Measurements from ENCODE around the gene TK2. TPM values are rescaled to one million over a fixed set of nuclear protein-coding genes. Genes with fewer than 3 reads are reported as not detected.
A peak's percentile ranks its signal among the peaks of the same experiment; 100 is the strongest.

TK2 gene
- total and polyA plus RNA-seq, 2 experiments from 2014 or later = 27.9 to 57.5 TPM

- in situ Hi-C loops (cut with MboI) = loop anchor here (10.0 kb wide), 1 partner anchor 76 kb away; no protein-coding TSS in a partner anchor
- Histone ChIP-seq H3K27ac (no peak overlapping the region), H3F3A (ENCODE audit: insufficient read depth) (no peaks in the 10 kb centered on the region)
Observed at GRCh38 chr16:66480265-66481080, 69.4 kb downstream of the TK2 start.

GRCh38 chr16:66479661-66480264, 70.2 kb downstream of the TK2 start:
- in situ Hi-C loops (cut with MboI) = loop anchor here (10.0 kb wide), 1 partner anchor 75 kb away; no protein-coding TSS in a partner anchor
- Histone ChIP-seq H3K79me2 (ENCODE audit: insufficient read depth) (no peaks in the 10 kb centered on the region), H3K4me3 (no peak overlapping the region), H3K4me1 (ENCODE audit: insufficient read depth) (no peaks in the 10 kb centered on the region), H3K9ac (no peak overlapping the region), H3F3A (ENCODE audit: insufficient read depth) (no peaks in the 10 kb centered on the region), H3K27me3 (replicated peaks; ENCODE audit: insufficient read depth) (no peaks in the 10 kb centered on the region), H3K36me3 (ENCODE audit: low read depth) (no peaks in the 10 kb centered on the region), H3K9me3 (ENCODE audit: low read depth) (no peaks in the 10 kb centered on the region), H3K27ac (no peak overlapping the region), H3K9me2 (ENCODE audit: insufficient read depth) (no peaks in the 10 kb centered on the region), H3K4me2 (ENCODE audit: unreplicated experiment) (no peak overlapping the region), H4K20me1 (ENCODE audit: insufficient read depth) (no peaks in the 10 kb centered on the region), H2AFZ (no peak overlapping the region)
- no peak for DNase-seq
- no peak for TF ChIP-seq EZH2phosphoT487 (IDR thresholded peaks at IDR 0.05; ENCODE audit: insufficient read depth, low read depth)
- TF ChIP-seq EZH2 (IDR thresholded peaks at IDR 0.05; ENCODE audit: insufficient read depth, poor library complexity, severe bottlenecking) = no peak
- WGBS, 2 experiments (ENCODE audit: low coverage in 1 of 2, low lambda C conversion rate in 2 of 2, missing lambda C conversion rate in 2 of 2) = 58% methylated on average over 5 of the region's 5 CpGs

More at GRCh38 chr16:66480265-66481080, 69.4 kb downstream of the TK2 start:
- WGBS, 2 experiments (ENCODE audit: low coverage in 1 of 2, low lambda C conversion rate in 2 of 2, missing lambda C conversion rate in 2 of 2) = 86 to 93% methylated on average over 24 of the region's 25 CpGs
- H3K4me1 ChIP-seq (ENCODE audit: insufficient read depth) = no peaks in the 10 kb centered on the region
- H3K27me3 ChIP-seq (replicated peaks; ENCODE audit: insufficient read depth) = no peaks in the 10 kb centered on the region
- H3K79me2 ChIP-seq (ENCODE audit: insufficient read depth) = no peaks in the 10 kb centered on the region
- no peak for DNase-seq
- no peaks in the 10 kb centered on the region for H4K20me1 ChIP-seq (ENCODE audit: insufficient read depth)
- no peaks in the 10 kb centered on the region for H3K9me2 ChIP-seq (ENCODE audit: insufficient read depth)
- H2AFZ ChIP-seq = no peak overlapping the region
- no peak overlapping the region for H3K9ac ChIP-seq
- no peaks in the 10 kb centered on the region for H3K36me3 ChIP-seq (ENCODE audit: low read depth)
- TF ChIP-seq EZH2phosphoT487 (IDR thresholded peaks at IDR 0.05; ENCODE audit: insufficient read depth, low read depth) (no peak), EZH2 (IDR thresholded peaks at IDR 0.05; ENCODE audit: insufficient read depth, poor library complexity, severe bottlenecking) (no peak)
- H3K4me2 ChIP-seq (ENCODE audit: unreplicated experiment) = no peak overlapping the region
- no peaks in the 10 kb centered on the region for H3K9me3 ChIP-seq (ENCODE audit: low read depth)
- no peak overlapping the region for H3K4me3 ChIP-seq

GRCh38 chr16:66478733-66479511, 71.0 kb downstream of the TK2 start:
- Histone ChIP-seq H3K4me3 (no peak overlapping the region), H3K27ac (no peak overlapping the region), H3K4me1 (ENCODE audit: insufficient read depth) (no peaks in the 10 kb centered on the region), H3K4me2 (ENCODE audit: unreplicated experiment) (no peak overlapping the region), H3K79me2 (ENCODE audit: insufficient read depth) (no peaks in the 10 kb centered on the region), H2AFZ (peak overlapping the region; percentile 53; the same call in 1 of the 2 replicates), H4K20me1 (ENCODE audit: insufficient read depth) (no peaks in the 10 kb centered on the region), H3K36me3 (ENCODE audit: low read depth) (no peaks in the 10 kb centered on the region), H3K9me2 (ENCODE audit: insufficient read depth) (no peaks in the 10 kb centered on the region), H3K27me3 (replicated peaks; ENCODE audit: insufficient read depth) (no peaks in the 10 kb centered on the region), H3F3A (ENCODE audit: insufficient read depth) (no peaks in the 10 kb centered on the region), H3K9ac (no peak overlapping the region), H3K9me3 (ENCODE audit: low read depth) (no peaks in the 10 kb centered on the region)
- in situ Hi-C loops (cut with MboI) = no loop called here
- 28 to 33% methylated on average over 9 to 10 of the region's 10 CpGs for WGBS, 2 experiments (ENCODE audit: low coverage in 1 of 2, low lambda C conversion rate in 2 of 2, missing lambda C conversion rate in 2 of 2)
- TF ChIP-seq EZH2 (IDR thresholded peaks at IDR 0.05; ENCODE audit: insufficient read depth, poor library complexity, severe bottlenecking) (no peak), EZH2phosphoT487 (IDR thresholded peaks at IDR 0.05; ENCODE audit: insufficient read depth, low read depth) (no peak)
- DNase-seq = peak; percentile 77

- H3K36me3 ChIP-seq (ENCODE audit: low read depth) = no peaks in the 10 kb centered on the region
- H3K9me2 ChIP-seq (ENCODE audit: insufficient read depth) = no peaks in the 10 kb centered on the region
- no peaks in the 10 kb centered on the region for H3K9me3 ChIP-seq (ENCODE audit: low read depth)
- H3K79me2 ChIP-seq (ENCODE audit: insufficient read depth) = no peaks in the 10 kb centered on the region
- no peaks in the 10 kb centered on the region for H3K4me1 ChIP-seq (ENCODE audit: insufficient read depth)
- H3K9ac ChIP-seq = no peak overlapping the region
- DNase-seq = no peak
- in situ Hi-C loops (cut with MboI) = no loop called here
- no peaks in the 10 kb centered on the region for H4K20me1 ChIP-seq (ENCODE audit: insufficient read depth)
- no peak overlapping the region for H2AFZ ChIP-seq
- H3K27me3 ChIP-seq (replicated peaks; ENCODE audit: insufficient read depth) = no peaks in the 10 kb centered on the region
- TF ChIP-seq EZH2phosphoT487 (IDR thresholded peaks at IDR 0.05; ENCODE audit: insufficient read depth, low read depth) = no peak
- TF ChIP-seq EZH2 (IDR thresholded peaks at IDR 0.05; ENCODE audit: insufficient read depth, poor library complexity, severe bottlenecking) = no peak
- H3F3A ChIP-seq (ENCODE audit: insufficient read depth) = no peaks in the 10 kb centered on the region
- 51 to 71% methylated on average over 2 of the region's 2 CpGs for WGBS, 2 experiments (ENCODE audit: low coverage in 1 of 2, low lambda C conversion rate in 2 of 2, missing lambda C conversion rate in 2 of 2)
- H3K27ac ChIP-seq = no peak overlapping the region
- H3K4me3 ChIP-seq = no peak overlapping the region
- H3K4me2 ChIP-seq (ENCODE audit: unreplicated experiment) = no peak overlapping the region
Observed at GRCh38 chr16:66477028-66477515, 72.8 kb downstream of the TK2 start.

Data from GM23248 (cell line).